Dermis blood vessel endothelial cell (primary cell): ENCODE data around the gene HSPB9. TPM values are rescaled to one million over a fixed set of nuclear protein-coding genes. Genes with fewer than 3 reads are reported as not detected.

ENCODE experiments used
- DNase-seq: peaks from one replicate; pipeline ENCODE4 v3.0.0; 2010
- total RNA-seq: library from RNA; depleted of rRNA; stranded (reverse); fragments of >200 nt; gene quantifications from 2 replicates; pipeline ENCODE4 v1.2.3, GENCODE V29; 2014

HSPB9 gene, protein sequence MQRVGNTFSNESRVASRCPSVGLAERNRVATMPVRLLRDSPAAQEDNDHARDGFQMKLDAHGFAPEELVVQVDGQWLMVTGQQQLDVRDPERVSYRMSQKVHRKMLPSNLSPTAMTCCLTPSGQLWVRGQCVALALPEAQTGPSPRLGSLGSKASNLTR
- total RNA-seq = 0.17 TPM in 1 of 2 replicates, not detected in the other

DNA sequence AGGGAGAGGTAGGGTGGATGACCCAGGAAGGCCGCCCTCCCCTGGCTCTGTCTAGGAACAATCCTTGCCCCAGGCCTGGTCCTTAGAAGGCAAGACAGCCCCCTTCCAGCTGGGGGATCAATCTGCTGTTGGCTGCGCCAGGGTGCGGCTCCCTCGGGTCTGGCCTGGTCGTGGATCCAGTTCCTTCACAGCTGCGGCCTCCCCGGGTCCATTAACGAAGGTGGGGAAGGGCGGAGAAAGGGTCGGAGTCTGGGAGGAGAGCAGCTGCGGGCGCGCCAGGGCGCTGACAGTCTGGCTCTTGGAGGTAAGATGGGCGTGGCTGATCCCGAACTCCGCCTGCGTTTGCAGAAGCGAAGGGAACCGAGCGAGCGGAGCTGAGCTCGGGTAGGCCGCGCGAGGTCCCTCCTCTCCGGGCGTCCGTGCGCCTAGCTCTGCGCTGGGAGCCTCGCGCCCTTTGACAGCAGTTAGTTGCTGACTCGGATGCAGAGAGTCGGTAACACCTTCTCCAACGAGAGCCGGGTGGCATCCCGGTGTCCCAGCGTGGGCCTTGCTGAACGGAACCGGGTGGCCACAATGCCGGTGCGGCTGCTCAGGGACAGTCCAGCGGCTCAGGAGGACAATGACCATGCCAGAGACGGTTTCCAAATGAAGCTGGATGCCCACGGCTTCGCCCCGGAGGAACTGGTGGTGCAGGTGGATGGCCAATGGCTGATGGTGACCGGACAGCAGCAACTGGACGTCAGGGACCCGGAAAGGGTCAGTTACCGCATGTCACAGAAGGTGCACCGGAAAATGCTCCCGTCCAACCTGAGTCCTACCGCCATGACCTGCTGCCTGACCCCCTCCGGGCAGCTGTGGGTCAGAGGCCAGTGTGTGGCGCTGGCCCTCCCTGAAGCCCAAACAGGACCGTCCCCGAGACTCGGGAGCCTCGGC lies at the start of gene HSPB9:
Gene HSPB9, plus strand, starts transcription at position 434 of the 933 bp plus-strand sequence. Its CDS starts 47 bp downstream, at position 481.
- no peak for DNase-seq

DNA sequence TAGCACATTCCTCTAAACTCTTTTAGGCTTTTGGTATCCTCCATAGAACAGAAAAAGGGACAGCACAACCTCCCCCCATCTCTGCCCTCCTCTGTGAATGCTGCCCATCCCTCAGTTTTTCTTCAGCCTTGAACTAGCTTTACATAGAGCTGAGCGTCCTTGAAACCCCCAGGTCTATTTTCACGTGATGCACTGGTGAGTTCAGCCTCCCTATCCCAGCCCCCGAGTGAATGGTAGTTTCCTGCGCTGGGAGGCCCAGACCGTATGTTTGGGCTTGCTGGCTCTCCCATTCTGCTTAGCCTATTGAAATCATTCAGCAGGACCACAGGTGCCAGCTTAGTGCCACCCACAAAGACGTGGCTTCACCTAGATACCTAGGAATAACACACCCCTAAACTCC lies 46.8 kb upstream of the HSPB9 start:
- no peak for DNase-seq

GRCh38 chr17:42076797-42077559 lies 45.6 kb upstream of the HSPB9 start:
- no peak for DNase-seq

DNA sequence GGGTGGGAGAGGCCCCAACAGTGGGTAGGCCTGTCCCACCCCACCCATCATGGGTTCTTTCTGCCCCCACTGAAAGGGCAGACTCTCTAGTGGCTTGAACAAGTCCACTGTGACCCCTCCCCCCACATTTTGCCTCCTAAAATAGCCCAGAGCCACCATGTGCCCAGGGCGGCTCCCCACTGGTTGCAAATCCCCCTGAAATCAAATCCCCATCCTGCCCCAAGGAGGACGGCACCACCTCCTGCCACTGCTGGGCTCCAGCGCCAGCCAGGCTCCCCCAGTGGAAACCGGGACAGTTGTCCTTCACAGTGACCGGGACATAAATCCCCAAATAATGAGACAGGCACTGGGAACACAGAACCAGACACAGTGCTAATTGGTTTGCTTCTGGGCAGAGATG lies 44.8 kb upstream of the HSPB9 start:
- DNase-seq = no peak

DNA sequence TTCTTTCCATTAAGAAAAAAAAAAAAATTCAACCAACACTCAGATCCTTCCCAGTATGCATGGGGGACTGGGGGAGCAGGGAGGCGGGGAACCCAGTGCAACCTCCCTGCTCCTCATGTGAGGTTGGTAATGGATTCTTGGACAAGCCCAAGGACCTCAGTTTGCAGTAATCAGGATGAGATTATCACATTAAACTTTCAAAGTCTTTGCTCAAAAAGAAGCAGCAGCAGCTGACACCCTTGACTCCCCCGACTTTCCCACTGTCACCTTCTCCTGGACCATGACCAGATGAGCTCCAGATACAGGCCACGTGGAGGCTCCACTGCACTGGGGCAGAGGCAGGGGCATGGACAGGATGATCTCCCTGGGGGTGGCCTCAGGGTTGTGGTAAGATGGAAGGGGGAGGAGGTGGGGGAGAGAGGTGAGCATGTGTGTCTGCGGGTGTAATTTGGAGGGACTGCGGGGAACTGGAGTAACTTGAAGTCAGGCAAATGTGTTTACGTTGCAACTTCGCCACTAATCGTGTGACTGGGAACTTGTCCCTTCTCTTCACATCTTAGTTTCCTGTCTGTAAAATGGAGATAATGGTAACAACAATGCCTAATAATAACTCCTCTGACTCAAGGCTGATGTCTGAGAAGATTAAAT lies 44.1 kb upstream of the HSPB9 start:
- DNase-seq = peak; percentile 31

DNA sequence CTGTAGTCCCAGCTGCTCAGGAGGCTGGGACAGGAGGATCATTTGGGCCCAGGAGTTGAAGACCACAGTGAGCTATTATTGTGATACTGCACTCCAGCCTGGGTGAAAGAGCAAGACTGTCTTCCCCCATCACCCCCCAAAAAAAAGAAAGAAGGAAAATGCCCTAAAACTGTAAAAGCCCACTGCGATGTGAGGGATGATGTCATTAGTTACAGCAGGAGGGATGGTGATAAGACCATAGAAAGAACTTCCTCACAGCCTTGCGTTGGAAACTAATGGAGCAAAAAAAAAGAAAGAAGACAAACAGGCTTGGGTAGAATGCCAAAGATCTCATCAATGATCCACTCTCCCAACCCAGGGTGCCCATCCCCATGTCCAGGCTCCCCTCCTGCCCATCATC lies 43.1 kb upstream of the HSPB9 start:
- DNase-seq = no peak

GRCh38 chr17:42081516-42082129 lies 41.0 kb upstream of the HSPB9 start:
- no peak for DNase-seq

- DNase-seq = no peak
Measured at GRCh38 chr17:42087042-42087701, 35.4 kb upstream of the HSPB9 start.

DNA sequence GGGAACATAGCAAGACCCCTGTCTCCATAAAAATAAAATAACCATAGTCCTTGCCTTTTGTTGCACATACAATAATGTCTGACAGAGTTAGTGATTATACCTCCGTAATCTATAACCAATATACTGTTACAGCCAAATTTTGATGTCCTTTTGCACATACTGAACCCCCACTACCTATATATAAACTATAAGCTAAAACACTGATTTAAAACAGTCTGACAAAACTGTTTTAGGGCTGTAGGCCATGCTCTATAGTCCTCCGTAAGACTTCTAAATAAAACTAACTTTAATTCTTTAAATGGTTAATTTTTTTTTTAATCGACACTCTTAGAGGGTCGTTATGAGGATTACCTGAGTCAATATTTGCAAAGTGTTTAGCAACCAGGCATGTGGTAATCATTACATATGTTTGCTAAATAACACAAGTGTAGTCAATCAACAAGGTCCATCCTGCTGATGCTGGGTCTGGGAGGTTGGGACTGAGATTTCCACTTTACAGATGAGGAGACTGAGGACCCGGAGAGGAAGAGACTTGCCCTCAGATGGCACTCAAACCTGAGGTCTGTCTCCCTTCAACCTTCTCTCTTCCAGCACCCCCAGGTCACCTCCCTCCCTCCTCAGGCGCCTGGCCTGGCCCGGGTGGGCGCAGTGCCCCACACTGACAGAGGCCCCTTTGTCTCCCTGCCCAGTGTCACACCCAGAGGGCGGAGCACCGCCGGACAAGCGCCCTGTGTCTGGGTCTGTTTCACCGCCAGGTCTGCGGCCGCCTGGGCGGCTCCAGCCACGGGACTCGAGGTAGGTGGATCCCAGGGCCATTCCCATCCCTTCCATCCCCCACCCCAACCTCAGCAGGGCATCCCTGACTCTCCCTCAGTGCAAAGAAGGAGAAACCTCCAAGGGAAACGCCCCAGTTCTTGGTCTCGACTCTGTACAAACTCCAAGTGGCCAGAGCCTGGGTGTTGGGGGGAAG lies 34.6 kb upstream of the HSPB9 start:
- no peak for DNase-seq

- no peak for DNase-seq
Measured at GRCh38 chr17:42088736-42089135, 33.9 kb upstream of the HSPB9 start.

DNA sequence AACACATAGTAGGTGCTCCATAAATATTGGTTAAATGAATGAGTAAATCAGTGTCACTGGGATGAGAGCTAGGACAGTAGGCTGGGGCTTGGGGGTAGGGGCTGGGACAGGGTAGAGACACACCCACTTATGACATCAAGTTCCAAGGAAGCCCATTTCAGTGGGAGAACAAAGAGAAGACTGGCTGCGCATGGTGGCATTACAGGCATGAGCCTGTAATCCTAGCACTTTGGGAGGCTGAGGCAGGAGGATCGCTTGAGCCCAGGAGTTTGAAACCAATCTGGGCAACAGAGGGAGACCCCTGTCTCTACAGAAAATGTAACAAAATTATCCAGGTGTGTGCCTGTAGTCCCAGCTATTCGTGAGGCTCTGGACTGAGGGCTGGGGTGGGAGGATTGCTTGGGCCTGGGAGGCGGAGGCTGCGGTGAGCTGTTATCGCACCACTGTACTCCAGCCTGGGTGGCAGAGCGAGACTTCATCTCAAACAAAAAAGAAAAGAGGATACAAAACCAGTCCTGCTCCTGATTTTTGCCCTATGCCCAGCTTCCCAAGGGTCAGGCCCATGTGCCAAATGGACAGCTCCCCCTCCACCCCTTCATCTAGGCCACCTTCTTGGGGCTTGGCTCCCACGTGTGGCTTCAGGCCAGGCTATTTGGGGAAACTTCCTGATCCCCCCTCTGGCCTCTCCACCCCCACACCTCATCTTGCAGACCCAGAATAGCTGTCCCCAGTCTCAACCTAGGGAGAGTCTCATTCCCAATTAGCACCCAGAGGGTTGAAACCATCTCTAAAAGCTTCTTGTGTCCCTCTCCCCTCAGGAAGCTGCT lies 31.4 kb upstream of the HSPB9 start:
- no peak for DNase-seq

DNA sequence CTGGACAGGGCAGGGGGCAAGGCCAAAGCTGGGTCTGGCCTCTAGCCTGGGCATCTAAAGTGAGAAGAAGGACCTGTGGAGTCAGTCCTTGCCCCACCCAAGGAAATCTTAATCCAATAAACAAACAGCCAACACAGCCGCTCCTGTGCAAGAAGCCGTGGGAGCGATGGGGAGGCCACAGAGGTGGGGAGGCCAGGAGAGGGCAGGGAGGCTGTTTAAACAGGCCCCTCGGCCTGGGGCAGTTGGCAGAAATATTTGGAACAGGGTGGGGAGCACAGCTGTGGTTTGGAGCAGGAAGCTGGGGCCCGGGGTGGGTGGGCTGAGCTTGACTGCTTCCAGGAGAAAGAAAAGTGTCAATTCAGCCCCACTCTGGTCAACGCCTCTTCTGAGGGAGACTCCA lies 29.7 kb upstream of the HSPB9 start:
- no peak for DNase-seq

DNA sequence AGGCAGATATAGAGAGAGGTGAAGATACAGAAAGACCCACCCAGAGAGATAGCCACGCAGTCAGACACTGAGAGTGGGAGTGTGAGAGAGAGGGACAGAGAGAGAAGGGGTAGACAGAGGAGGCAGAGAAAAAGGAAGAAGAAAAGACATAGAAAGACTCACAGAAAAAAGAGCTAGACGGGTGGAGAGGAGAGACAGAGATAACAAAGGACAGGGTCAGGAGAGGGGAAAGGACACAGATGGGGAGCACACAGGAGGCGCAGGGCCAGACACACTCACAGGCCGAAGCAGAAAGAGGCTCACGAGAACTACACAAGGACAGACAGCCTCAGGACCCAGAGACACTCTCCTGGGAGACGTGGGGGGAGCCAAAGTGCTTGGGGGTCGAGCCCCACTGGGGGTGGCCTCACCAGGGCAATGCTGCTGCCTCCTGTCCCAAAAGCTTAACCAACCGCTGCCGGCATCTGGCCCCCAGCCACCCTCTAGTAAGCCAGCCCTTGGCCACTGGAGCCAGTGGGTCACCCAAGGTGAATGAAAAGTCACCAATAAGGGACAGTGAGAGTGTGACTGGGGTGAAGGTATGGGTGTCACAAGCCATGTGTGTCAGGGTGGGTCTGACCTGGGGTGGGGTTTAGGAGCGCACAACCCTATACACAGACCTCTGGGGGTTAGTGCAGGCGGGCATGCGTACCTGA lies 28.1 kb upstream of the HSPB9 start:
- no peak for DNase-seq

- DNase-seq = no peak
Measured at GRCh38 chr17:42096360-42097111, 26.1 kb upstream of the HSPB9 start.

DNA sequence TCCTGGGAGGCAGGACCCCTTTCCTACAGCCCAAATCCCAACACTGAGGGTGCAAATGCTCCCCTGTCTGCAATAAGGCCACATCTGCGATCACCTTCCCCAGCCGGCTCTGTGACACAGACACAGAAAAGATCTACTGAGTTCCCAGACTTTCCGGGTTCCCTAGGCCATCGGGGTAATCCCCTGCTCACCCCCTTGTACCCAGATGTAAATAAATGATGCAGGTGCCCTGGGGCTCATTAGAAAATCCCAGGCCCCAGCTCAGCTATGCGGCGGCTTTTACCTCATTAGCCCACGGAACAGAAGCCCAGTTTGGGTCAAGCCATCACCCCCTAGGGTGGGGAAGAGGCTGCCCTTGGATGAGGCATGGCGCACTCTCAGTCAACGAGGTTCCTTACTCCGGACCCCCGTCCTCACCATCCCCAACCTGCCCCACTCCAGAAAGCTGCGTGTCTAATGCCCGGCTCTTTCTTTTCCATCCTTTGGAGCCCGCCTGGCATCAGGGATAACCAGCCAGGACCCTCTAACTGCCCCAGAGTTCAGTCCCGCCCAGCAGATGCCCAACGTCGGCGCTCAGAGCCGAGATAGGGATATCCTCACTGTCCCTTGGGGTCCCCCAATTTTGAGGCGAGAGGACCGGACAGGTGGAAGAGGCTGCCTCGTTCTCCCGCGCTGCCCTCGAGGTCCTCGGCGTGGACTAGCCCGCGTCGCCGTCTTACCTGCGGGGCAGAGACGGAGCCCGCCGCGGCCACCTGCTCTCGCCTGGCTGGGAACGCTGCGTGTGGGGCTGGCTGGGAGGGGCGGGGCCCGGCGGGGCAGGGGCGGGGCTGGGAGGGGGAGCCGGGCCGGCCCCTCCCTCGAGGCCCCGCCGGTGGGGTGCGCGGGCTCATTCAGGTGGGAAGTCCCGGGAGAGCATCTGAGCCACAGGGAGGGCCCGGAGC lies 24.6 kb upstream of the HSPB9 start, which contains the start of gene ZNF385C:
Gene ZNF385C, minus strand, starts transcription at position 783 of the 941 bp plus-strand sequence. CDS start 35,417 bp downstream, outside the sequence.
- DNase-seq = no peak

DNA sequence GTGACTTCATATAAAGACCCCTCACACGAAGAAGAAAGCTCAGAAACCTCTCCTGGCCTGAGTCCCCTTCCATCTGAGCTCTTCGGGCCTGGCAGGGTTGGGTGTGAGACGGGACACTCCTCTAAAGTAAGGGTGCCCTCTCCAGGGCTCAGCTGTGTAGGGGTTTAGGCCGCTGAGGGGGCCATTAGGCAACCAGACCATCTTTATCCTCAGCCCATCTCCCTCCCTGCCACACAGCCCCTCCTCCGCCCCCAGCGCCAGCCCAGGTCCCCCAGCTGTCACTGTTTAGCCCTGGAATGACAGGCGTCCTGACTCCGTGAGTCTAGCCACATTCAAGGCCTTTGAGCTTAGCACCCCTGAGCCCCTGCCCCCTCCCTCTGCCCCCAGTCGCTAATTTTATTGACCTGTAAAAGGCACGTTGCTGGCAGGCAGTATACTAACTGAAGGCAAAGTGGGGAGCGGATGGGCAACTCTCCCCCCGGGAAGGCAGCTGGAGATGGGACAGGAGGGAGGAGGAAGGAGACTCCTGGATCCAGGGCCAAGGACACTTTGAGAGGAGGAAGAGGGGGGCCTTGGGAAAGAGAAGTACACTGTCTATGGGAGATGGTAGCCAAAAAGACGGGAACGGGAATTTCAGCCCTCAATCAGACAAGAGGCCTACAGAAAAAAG lies 23.7 kb upstream of the HSPB9 start:
- no peak for DNase-seq
